HG03103 (cell line): ENCODE data around the gene ANKRD11.
"Not testable (repeated sequence)": the region's sequence is repeated elsewhere in the genome, so short reads cannot be mapped to it uniquely, and the experiment has no call there.

Experiments
- ATAC-seq: cut with Tn5 transposase; IDR thresholded peaks from one replicate; pipeline ENCODE4 v1.9.1; 2021; ENCODE audit warnings: low read depth; ENCODE audit not compliant: unreplicated experiment

ANKRD11 gene

GRCh38 chr16:89389504-89390223 lies 100.7 kb downstream of the ANKRD11 start:
- ATAC-seq = not testable (repeated sequence)

GRCh38 chr16:89388536-89388935 lies 101.8 kb downstream of the ANKRD11 start:
- no peak for ATAC-seq

GRCh38 chr16:89386306-89387185 lies 103.8 kb downstream of the ANKRD11 start:
- ATAC-seq = no peak

GRCh38 chr16:89385712-89386111 lies 104.6 kb downstream of the ANKRD11 start:
- ATAC-seq = no peak

- no peak for ATAC-seq
Observed at GRCh38 chr16:89384282-89384681, 106.1 kb downstream of the ANKRD11 start.

- ATAC-seq = no peak
Observed at GRCh38 chr16:89383095-89384003, 107.0 kb downstream of the ANKRD11 start.

- ATAC-seq = not testable (repeated sequence)
Observed at GRCh38 chr16:89382555-89382954, 107.8 kb downstream of the ANKRD11 start.

- no peak for ATAC-seq
Observed at GRCh38 chr16:89381788-89382187, 108.6 kb downstream of the ANKRD11 start.

GRCh38 chr16:89380681-89381080 lies 109.7 kb downstream of the ANKRD11 start:
- ATAC-seq = no peak

GRCh38 chr16:89378947-89379771 lies 111.2 kb downstream of the ANKRD11 start:
- ATAC-seq = no peak

- ATAC-seq = no peak
Observed at GRCh38 chr16:89377453-89377848, 112.9 kb downstream of the ANKRD11 start.

- ATAC-seq = no peak
Observed at GRCh38 chr16:89376812-89377452, 113.4 kb downstream of the ANKRD11 start.

GRCh38 chr16:89375686-89376085 lies 114.7 kb downstream of the ANKRD11 start:
- ATAC-seq = no peak

- peak; percentile 56 for ATAC-seq
Observed at GRCh38 chr16:89375021-89375420, 115.3 kb downstream of the ANKRD11 start.

GRCh38 chr16:89374393-89374960 lies 115.9 kb downstream of the ANKRD11 start:
- ATAC-seq = no peak

- ATAC-seq = no peak
Observed at GRCh38 chr16:89373355-89374110, 116.8 kb downstream of the ANKRD11 start.

- no peak for ATAC-seq
Observed at GRCh38 chr16:89371968-89372634, 118.3 kb downstream of the ANKRD11 start.

- ATAC-seq = no peak
Observed at GRCh38 chr16:89371386-89371785, 119.0 kb downstream of the ANKRD11 start.
